K562 (cell line): ENCODE measurements around the gene INHBC. TPM values are rescaled to one million over a fixed set of nuclear protein-coding genes. Genes with fewer than 3 reads are reported as not detected.

Experiments
- ATAC-seq: fragments of 200-7000 bp; cut with Tn5 transposase; 3 replicates; pipeline ENCODE4 v1.9.1; 2020; ENCODE audit warnings: moderate library complexity
- BruUV-seq: library from RNA; stranded (reverse); fragments of 400-500 nt; replicated peaks from 2 replicates; lab custom pipeline; 2021; lab: Mats Ljungman, UMichigan
- CTCF ChIA-PET: fragments of 300-600 bp; formaldehyde crosslinking; extraction: SDS; loops from one replicate; lab custom pipeline; 2021; ENCODE audit warnings: low intra/inter-chr PET ratio; lab: Yijun Ruan, JAX
- POLR2A ChIA-PET: fragments of 300-600, 350-650 bp; sonication (Branson Sonifier 250); formaldehyde crosslinking; extraction: SDS; loops from one replicate; lab custom pipeline; 2021; ENCODE audit warnings: antibody characterized with exemption, inconsistent platforms; lab: Yijun Ruan, JAX
- DNase-seq, 4 experiments: peaks; one replicate each; pipeline versions ENCODE4 v3.0.0 to v3.0.0-alpha.2; 2011 to 2018; ENCODE audit warnings: low spot score in 3 of 4, mixed read lengths in 3 of 4; ENCODE audit errors: extremely low read depth in 1 of 4
- FAIRE-seq: peaks from 2 replicates; lab custom pipeline; 2011; peaks lifted over from hg19 to GRCh38; lab: Jason Lieb, UNC
- H2AFZ ChIP-seq: 2 replicates; pipeline ENCODE4 v1.6.0; 2011; ENCODE audit warnings: low read depth, low read length, control low read depth, inconsistent platforms
- H3K27ac ChIP-seq: fragments of 200-600 bp; 3 replicates; pipeline ENCODE4 v1.8.0; 2011; ENCODE audit warnings: low read depth, mild to moderate bottlenecking, control low read depth, inconsistent platforms, low read length, moderate library complexity, mixed read lengths; ENCODE audit errors: extremely low read depth
- H3K27me3 ChIP-seq, 2 experiments: fragments of 300-600 bp in 1 of 2; 2 replicates in 1 of 2; 3 replicates in 1 of 2; pipeline versions ENCODE4 v1.6.0 to v1.8.0; 2011; ENCODE audit warnings: inconsistent platforms in 2 of 2, low read length in 2 of 2, mild to moderate bottlenecking in 1 of 2, mixed read lengths in 1 of 2, moderate library complexity in 1 of 2; ENCODE audit not compliant: control insufficient read depth in 2 of 2, insufficient read depth in 2 of 2
- H3K36me3 ChIP-seq: fragments of 300-600 bp; 3 replicates; pipeline ENCODE4 v1.8.0; 2011; ENCODE audit warnings: mild to moderate bottlenecking, low read length, inconsistent platforms; ENCODE audit not compliant: control insufficient read depth, insufficient read depth
- H3K4me1 ChIP-seq, 2 experiments: fragments of 200-600 bp in 1 of 2; replicated peaks in 1 of 2; 2 replicates in 1 of 2; 3 replicates in 1 of 2; pipeline versions ENCODE4 v1.5.1 to v1.8.0; 2011; ENCODE audit warnings: inconsistent platforms in 2 of 2, low read length in 2 of 2, mild to moderate bottlenecking in 1 of 2, mixed read lengths in 1 of 2, moderate library complexity in 1 of 2; ENCODE audit not compliant: control insufficient read depth in 2 of 2, insufficient read depth in 2 of 2
- H3K4me2 ChIP-seq: 2 replicates; pipeline ENCODE4 v1.6.1; 2011; ENCODE audit warnings: low read length, control low read depth, inconsistent platforms, mixed read lengths; ENCODE audit not compliant: insufficient read depth
- H3K4me3 ChIP-seq: fragments of 200-600 bp; sonication (generic), shearing (Covaris generic); 2 replicates; pipeline ENCODE4 v1.5.1; 2016; ENCODE audit warnings: control low read depth, inconsistent platforms
- H3K79me2 ChIP-seq: fragments of 200-600 bp; 3 replicates; pipeline ENCODE4 v1.8.0; 2011; ENCODE audit warnings: low read length, inconsistent platforms; ENCODE audit not compliant: control insufficient read depth, insufficient read depth
- H3K9ac ChIP-seq, 2 experiments: 2 replicates each; pipeline versions ENCODE4 v1.6.0 to v1.6.1; 2011; ENCODE audit warnings: low read depth in 2 of 2, low read length in 2 of 2, control low read depth in 1 of 2, inconsistent platforms in 1 of 2, mild to moderate bottlenecking in 1 of 2, mixed read lengths in 1 of 2; ENCODE audit not compliant: insufficient read depth in 1 of 2
- H3K9me1 ChIP-seq: one replicate; pipeline ENCODE4 v1.6.0; 2011; ENCODE audit warnings: inconsistent platforms, mild to moderate bottlenecking, low read length, moderate library complexity; ENCODE audit not compliant: control insufficient read depth, insufficient read depth
- H3K9me3 ChIP-seq: replicated peaks from 2 replicates; pipeline ENCODE4 v1.5.1; 2011; ENCODE audit warnings: low read depth, low read length, inconsistent platforms; ENCODE audit not compliant: control insufficient read depth, insufficient read depth
- H4K20me1 ChIP-seq: replicated peaks from 2 replicates; pipeline ENCODE4 v1.6.1; 2011; ENCODE audit warnings: low read length, inconsistent platforms, mixed read lengths; ENCODE audit not compliant: control insufficient read depth, insufficient read depth
- C11orf30 ChIP-seq: fragments of 450-650 bp; IDR thresholded peaks from 2 replicates; pipeline ENCODE4 v1.6.1; 2016; ENCODE audit warnings: low read depth, mild to moderate bottlenecking
- CBX3 ChIP-seq, 2 experiments: IDR thresholded peaks; 1 replicate in 1 of 2; 2 replicates in 1 of 2; pipeline ENCODE4 v1.6.1; 2012; ENCODE audit warnings: inconsistent platforms in 2 of 2, low read length in 2 of 2, borderline replicate concordance in 1 of 2, control low read depth in 1 of 2
- CREM ChIP-seq: IDR thresholded peaks from 2 replicates; pipeline ENCODE4 v1.6.1; 2014; ENCODE audit warnings: antibody characterized with exemption, low read depth
- ETS2 ChIP-seq: IDR thresholded peaks from 2 replicates; pipeline ENCODE4 v1.6.1; 2016; ENCODE audit warnings: borderline replicate concordance, missing genetic modification characterization, mild to moderate bottlenecking, moderate library complexity, missing compliant biosample characterization; ENCODE audit not compliant: poor library complexity, severe bottlenecking
- FOSL1 ChIP-seq: fragments of 200-800 bp; sonication (Bioruptor generic); conservative IDR thresholded peaks from 2 replicates; pipeline ENCODE4 v1.6.1; 2016; ENCODE audit warnings: missing genetic modification characterization, missing compliant biosample characterization
- GTF2E2 ChIP-seq: fragments of 200-800 bp; sonication (Bioruptor generic); IDR thresholded peaks from 2 replicates; pipeline ENCODE4 v1.6.1; 2016; ENCODE audit warnings: missing genetic modification characterization, missing compliant biosample characterization
- HNRNPH1 ChIP-seq: fragments of 200-400 bp; formaldehyde crosslinking; optimal IDR thresholded peaks from 2 replicates; pipeline ENCODE3; 2017; ENCODE audit warnings: low read depth, mild to moderate bottlenecking, low read length, moderate library complexity
- KAT7 ChIP-seq: sonication (generic); formaldehyde crosslinking; IDR thresholded peaks from 2 replicates; pipeline ENCODE4 v1.8.0; 2022; ENCODE audit warnings: missing genetic modification reagents, mild to moderate bottlenecking, borderline replicate concordance
- MAFF ChIP-seq: IDR thresholded peaks from 2 replicates; pipeline ENCODE4 v1.6.1; 2012; ENCODE audit warnings: low read length, improper control_type of control experiment
- NCOA1 ChIP-seq: fragments of 450-650 bp; IDR thresholded peaks from 2 replicates; pipeline ENCODE4 v1.6.1; 2016; ENCODE audit warnings: low read depth
- NFRKB ChIP-seq: fragments of 450-650 bp; IDR thresholded peaks from 2 replicates; pipeline ENCODE4 v1.6.1; 2016; ENCODE audit warnings: low read depth
- NRF1 ChIP-seq, 2 experiments: fragments of 450-650 bp; IDR thresholded peaks in 1 of 2; conservative IDR thresholded peaks in 1 of 2; 2 replicates each; pipeline ENCODE4 v1.6.1; 2014; ENCODE audit warnings: mild to moderate bottlenecking in 2 of 2
- PURB ChIP-seq: sonication (generic); formaldehyde crosslinking; IDR thresholded peaks from 2 replicates; pipeline ENCODE4 v1.9.0; 2021; ENCODE audit warnings: low read depth, mild to moderate bottlenecking, missing genetic modification reagents
- RFX7 ChIP-seq: fragments of 250-450 bp; sonication (Bioruptor Pico); IDR thresholded peaks from 2 replicates; pipeline ENCODE4 v1.5.1; 2021; ENCODE audit warnings: mild to moderate bottlenecking
- TCF3 ChIP-seq: sonication (generic); formaldehyde crosslinking; IDR thresholded peaks from 2 replicates; pipeline ENCODE4 v1.4.0; 2020; ENCODE audit warnings: mild to moderate bottlenecking, missing genetic modification reagents
- ZFP30 ChIP-seq: fragments of 250-450 bp; sonication (Bioruptor Pico); IDR thresholded peaks from 2 replicates; pipeline ENCODE4 v1.8.0; 2022; ENCODE audit warnings: moderate library complexity, mild to moderate bottlenecking, inconsistent platforms, borderline replicate concordance
- ZKSCAN8 ChIP-seq: fragments of 200-800 bp; sonication (Bioruptor generic); IDR thresholded peaks from 2 replicates; pipeline ENCODE4 v1.6.1; 2016; ENCODE audit warnings: missing genetic modification characterization, missing compliant biosample characterization
- ZNF316 ChIP-seq: fragments of 450-650 bp; IDR thresholded peaks from 2 replicates; pipeline ENCODE4 v1.6.1; 2016
- WGBS: fragments of 100-300 bp; shearing (Covaris generic); methylation state at CpG from one replicate; pipeline ENCODE4 v1.1.6; 2016; ENCODE audit warnings: low coverage, mixed read lengths; ENCODE audit not compliant: insufficient coverage; ENCODE audit errors: missing lambda C conversion rate; 5-methylcytosine and 5-hydroxymethylcytosine counted together
- in situ Hi-C: fragments of 300-500 bp; cut with MboI; formaldehyde crosslinking; loops from 4 replicates; pipeline ENCODE4 v1.15.0; 2018; ENCODE audit warnings: inconsistent platforms, mixed read lengths
- intact Hi-C: fragments of 100-400 bp; cut with micrococcal nuclease; formaldehyde crosslinking; loops from 2 replicates; pipeline ENCODE4 v1.14.2; 2022
- polyA plus RNA-seq, 8 experiments: library from polyadenylated mRNA; depleted of rRNA in 4 of 8; stranded (reverse) in 5 of 8; unstranded in 3 of 8; fragments of >200 nt; fragmentation: Nextera tagmentation in 2 of 8; fragmentation: Illumina TruSeq in 1 of 8; extraction: Ambion mirVana in 2 of 8; extraction: Trizol in 1 of 8; gene quantifications; 2 replicates each; pipeline versions ENCODE4 v1.2.1 to v1.2.3, GENCODE V29; 2011 to 2014; ENCODE audit warnings: inconsistent platforms in 1 of 8, missing spikeins in 1 of 8
- total RNA-seq, 7 experiments: library from RNA; depleted of rRNA in 6 of 7; stranded (reverse); fragments of >200 nt in 6 of 7; fragmentation: Illumina TruSeq in 2 of 7; extraction: Trizol in 2 of 7; gene quantifications; 2 replicates each; pipeline versions ENCODE4 v1.2.1 to v1.2.3, GENCODE V29; 2011 to 2021; ENCODE audit warnings: low replicate concordance in 1 of 7
- TF ChIP-seq, protein P1 (sequence below), 2 experiments: IDR thresholded peaks; 2 replicates each; pipeline ENCODE4 v1.6.1; 2011; ENCODE audit warnings: borderline replicate concordance in 1 of 2, control low read depth in 1 of 2, low read depth in 1 of 2, low read length in 1 of 2, mild to moderate bottlenecking in 1 of 2, mixed read lengths in 1 of 2, moderate library complexity in 1 of 2; ENCODE audit not compliant: insufficient read depth in 1 of 2, insufficient read length in 1 of 2, poor library complexity in 1 of 2, severe bottlenecking in 1 of 2; ENCODE audit errors: extremely low read depth in 1 of 2
- TF ChIP-seq, protein P2 (sequence below): fragments of 450-650 bp; IDR thresholded peaks from 2 replicates; pipeline ENCODE4 v1.6.1; 2016

INHBC gene
- total and polyA plus RNA-seq, 9 of the 15 experiments (the other 6 are each of a cell fraction or from before 2014, with no cell fraction given), result 0.07 to 0.24 (median 0.15) TPM; not detected in 4

GRCh38 chr12:57389033-57389432 lies 45.6 kb upstream of the INHBC start:
- CTCF ChIA-PET, result interaction anchor here (0.5 kb wide), 1 partner anchor 618 kb away, joined by 3 read pairs; no protein-coding TSS in a partner anchor
- Histone ChIP-seq H4K20me1 (no peaks in the 10 kb centered on the region), H3K4me3 (no peak overlapping the region), H3K9ac (no peak overlapping the region), H3K36me3 (peaks cover 6% of the 10 kb centered on the region; the same call in 1 of the 3 replicates), H3K4me2 (no peak overlapping the region), H3K4me1 (peaks cover 0 to 9% of the 10 kb centered on the region in 2 experiments; a peak in 2 of 5 replicates), H3K79me2 (no peaks in the 10 kb centered on the region), H3K9me1 (no peaks in the 10 kb centered on the region), H3K27me3 (no peaks in the 10 kb centered on the region), H3K9me3 (no peaks in the 10 kb centered on the region), H3K27ac (no peak overlapping the region), H2AFZ (no peak overlapping the region)
- TF ChIP-seq RFX7 (CRISPR knock-in tag) (no peak), TCF3 (CRISPR knock-in tag) (no peak), ZKSCAN8 (CRISPR knock-in tag) (no peak), KAT7 (CRISPR knock-in tag) (no peak), PURB (no peak), NFRKB (no peak), GTF2E2 (tag) (no peak), NCOA1 (no peak), FOSL1 (peak; percentile 27; the same call in 1 of the 2 replicates), MAFF (no peak), CBX3 (IDR thresholded peaks at IDR 0.05; ENCODE audit: borderline replicate concordance in 1 of 2, low read length in 2 of 2) (no peak), HNRNPH1 (no peak), NRF1 (conservative IDR thresholded peaks at IDR 0.05 in 1 of 2, IDR thresholded peaks at IDR 0.05 in 1 of 2) (no peak), CREM (no peak), ETS2 (tag) (no peak), ZFP30 (CRISPR knock-in tag) (no peak), C11orf30 (peak; percentile 67), ZNF316 (peak; percentile 78)
- TF ChIP-seq, protein P1, sequence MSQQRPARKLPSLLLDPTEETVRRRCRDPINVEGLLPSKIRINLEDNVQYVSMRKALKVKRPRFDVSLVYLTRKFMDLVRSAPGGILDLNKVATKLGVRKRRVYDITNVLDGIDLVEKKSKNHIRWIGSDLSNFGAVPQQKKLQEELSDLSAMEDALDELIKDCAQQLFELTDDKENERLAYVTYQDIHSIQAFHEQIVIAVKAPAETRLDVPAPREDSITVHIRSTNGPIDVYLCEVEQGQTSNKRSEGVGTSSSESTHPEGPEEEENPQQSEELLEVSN (IDR thresholded peaks at IDR 0.05; ENCODE audit: borderline replicate concordance in 1 of 2, extremely low read depth in 1 of 2, insufficient read depth in 1 of 2, insufficient read length in 1 of 2, low read depth in 1 of 2, low read length in 1 of 2, poor library complexity in 1 of 2, severe bottlenecking in 1 of 2), result no peak
- TF ChIP-seq, protein P2, sequence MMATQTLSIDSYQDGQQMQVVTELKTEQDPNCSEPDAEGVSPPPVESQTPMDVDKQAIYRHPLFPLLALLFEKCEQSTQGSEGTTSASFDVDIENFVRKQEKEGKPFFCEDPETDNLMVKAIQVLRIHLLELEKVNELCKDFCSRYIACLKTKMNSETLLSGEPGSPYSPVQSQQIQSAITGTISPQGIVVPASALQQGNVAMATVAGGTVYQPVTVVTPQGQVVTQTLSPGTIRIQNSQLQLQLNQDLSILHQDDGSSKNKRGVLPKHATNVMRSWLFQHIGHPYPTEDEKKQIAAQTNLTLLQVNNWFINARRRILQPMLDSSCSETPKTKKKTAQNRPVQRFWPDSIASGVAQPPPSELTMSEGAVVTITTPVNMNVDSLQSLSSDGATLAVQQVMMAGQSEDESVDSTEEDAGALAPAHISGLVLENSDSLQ, result no peak
- no TSS peak for BruUV-seq
- intact Hi-C loops, result no loop called here
- no peak for DNase-seq
- POLR2A ChIA-PET, result interaction anchor here (0.5 to 1.7 kb wide), 4 partner anchors 10 to 159 kb away, joined by 3 to 6 read pairs (median 3); no protein-coding TSS in a partner anchor
- FAIRE-seq, result no peak
- 29% methylated on average over 3 of the region's 3 CpGs for WGBS
- ATAC-seq, result no peak; the same call in 2 of the 3 replicates
- in situ Hi-C loops, result no loop called here
